Effector memory CD8-positive, alpha-beta T cell (primary cell): ENCODE results near the gene KAT6B.

Experiments
- ATAC-seq: fragments of 150-1000 bp; cut with Tn5 transposase; replicated peaks from 2 replicates; pipeline ENCODE4 v1.10.0; 2021; ENCODE audit warnings: mild to moderate bottlenecking, moderate library complexity
- DNase-seq, 3 experiments: peaks; one replicate each; pipeline ENCODE4 v3.0.0; 2021
- H3K27ac Mint-ChIP-seq, 2 donors: one replicate each; pipeline ENCODE4 v1.8.0; 2022; ENCODE audit warnings: mild to moderate bottlenecking in 2 of 2, mixed read lengths in 2 of 2, moderate library complexity in 2 of 2
- H3K27me3 Mint-ChIP-seq, 2 donors: one replicate each; pipeline ENCODE4 v1.8.0; 2022; ENCODE audit warnings: mixed read lengths in 2 of 2
- H3K36me3 Mint-ChIP-seq: one replicate; pipeline ENCODE4 v1.8.0; 2022; ENCODE audit warnings: mild to moderate bottlenecking, moderate library complexity, mixed read lengths; ENCODE audit not compliant: insufficient read depth
- H3K4me1 Mint-ChIP-seq, 2 donors: one replicate each; pipeline ENCODE4 v1.8.0; 2022; ENCODE audit warnings: low read depth in 2 of 2, mixed read lengths in 2 of 2
- H3K4me3 Mint-ChIP-seq, 2 donors: one replicate each; pipeline ENCODE4 v1.8.0; 2022; ENCODE audit warnings: mild to moderate bottlenecking in 2 of 2, mixed read lengths in 2 of 2, moderate library complexity in 2 of 2
- H3K9me3 Mint-ChIP-seq, 2 donors: one replicate each; pipeline ENCODE4 v1.8.0; 2022; ENCODE audit warnings: mixed read lengths in 2 of 2

Gene KAT6B

GRCh38 chr10:75073442-75073841, 247.0 kb downstream of the KAT6B start:
- Mint-ChIP-seq H3K4me3 (no peak overlapping the region), H3K4me1 (peaks cover 7 to 10% of the 10 kb centered on the region in 2 donors), H3K36me3 (no peaks in the 10 kb centered on the region), H3K9me3 (no peaks in the 10 kb centered on the region), H3K27ac (no peak overlapping the region), H3K27me3 (no peaks in the 10 kb centered on the region)
- ATAC-seq, result no peak
- no peak for DNase-seq

GRCh38 chr10:75074711-75075445, 248.5 kb downstream of the KAT6B start:
- ATAC-seq (no peak), DNase-seq (no peak)
- Mint-ChIP-seq H3K4me3 (no peak overlapping the region), H3K9me3 (no peaks in the 10 kb centered on the region), H3K27ac (peak overlapping the region; percentile 3 to 15), H3K36me3 (no peaks in the 10 kb centered on the region), H3K27me3 (no peaks in the 10 kb centered on the region), H3K4me1 (peaks cover 7 to 10% of the 10 kb centered on the region in 2 donors)

- peaks cover 7 to 10% of the 10 kb centered on the region in 2 donors for H3K4me1 Mint-ChIP-seq
- H3K27me3 Mint-ChIP-seq, result no peaks in the 10 kb centered on the region
- H3K4me3 Mint-ChIP-seq, result no peak overlapping the region
- no peak for DNase-seq
- no peaks in the 10 kb centered on the region for H3K36me3 Mint-ChIP-seq
- H3K27ac Mint-ChIP-seq, result no peak overlapping the region
- peaks cover 0 to 5% of the 10 kb centered on the region in 2 donors for H3K9me3 Mint-ChIP-seq
- no peak for ATAC-seq
Observed at GRCh38 chr10:75076348-75076747, 249.9 kb downstream of the KAT6B start.

GRCh38 chr10:75079436-75080083, 253.2 kb downstream of the KAT6B start:
- no peaks in the 10 kb centered on the region for H3K27me3 Mint-ChIP-seq
- H3K4me3 Mint-ChIP-seq, result no peak overlapping the region
- no peaks in the 10 kb centered on the region for H3K36me3 Mint-ChIP-seq
- peaks cover 4 to 8% of the 10 kb centered on the region in 2 donors for H3K4me1 Mint-ChIP-seq
- peaks cover 0 to 9% of the 10 kb centered on the region in 2 donors for H3K9me3 Mint-ChIP-seq
- H3K27ac Mint-ChIP-seq, result no peak overlapping the region
- ATAC-seq (no peak), DNase-seq (no peak)

- peaks cover 0 to 9% of the 10 kb centered on the region in 2 donors for H3K9me3 Mint-ChIP-seq
- no peaks in the 10 kb centered on the region for H3K27me3 Mint-ChIP-seq
- H3K27ac Mint-ChIP-seq, result no peak overlapping the region
- no peaks in the 10 kb centered on the region for H3K36me3 Mint-ChIP-seq
- ATAC-seq (no peak), DNase-seq (no peak)
- no peaks in the 10 kb centered on the region for H3K4me1 Mint-ChIP-seq
- H3K4me3 Mint-ChIP-seq, result no peak overlapping the region
Observed at GRCh38 chr10:75080554-75080953, 254.2 kb downstream of the KAT6B start.

- no peak for DNase-seq
- Mint-ChIP-seq H3K36me3 (no peaks in the 10 kb centered on the region), H3K4me3 (no peak overlapping the region), H3K27me3 (no peaks in the 10 kb centered on the region), H3K9me3 (peaks cover 0 to 9% of the 10 kb centered on the region in 2 donors), H3K27ac (no peak overlapping the region), H3K4me1 (no peaks in the 10 kb centered on the region)
- ATAC-seq, result no peak
Observed at GRCh38 chr10:75081379-75081778, 255.0 kb downstream of the KAT6B start.
